K562 (cell line): ENCODE measurements around the gene GSC.

Experiments
- ATF7 ChIP-seq: fragments of 450-650 bp; IDR thresholded peaks from 2 replicates; pipeline ENCODE4 v1.7.1; 2014; ENCODE audit warnings: mild to moderate bottlenecking, moderate library complexity
- CEBPB ChIP-seq: fragments of 450-650 bp; IDR thresholded peaks from 2 replicates; pipeline ENCODE4 v1.6.1; 2016; ENCODE audit warnings: missing genetic modification characterization, missing compliant biosample characterization
- PHF8 ChIP-seq: fragments of 200-600 bp; sonication (generic); IDR thresholded peaks from 2 replicates; pipeline ENCODE4 v1.6.1; 2012; ENCODE audit warnings: mixed run types, mild to moderate bottlenecking, inconsistent platforms, low read length, moderate library complexity, borderline replicate concordance
- POLR2AphosphoS5 ChIP-seq: IDR thresholded peaks from 2 replicates; pipeline ENCODE4 v1.6.1; 2011; ENCODE audit warnings: mild to moderate bottlenecking, low read depth, low read length, moderate library complexity; ENCODE audit not compliant: control insufficient read depth, insufficient read depth
- RBM39 ChIP-seq: fragments of 200-400 bp; formaldehyde crosslinking; optimal IDR thresholded peaks from 2 replicates; pipeline ENCODE3; 2018; ENCODE audit warnings: low read depth, low read length
- RCOR1 ChIP-seq, 2 experiments: IDR thresholded peaks; 2 replicates each; pipeline ENCODE4 v1.6.1; 2012; ENCODE audit warnings: low read depth in 2 of 2, low read length in 2 of 2, borderline replicate concordance in 1 of 2, improper control_type of control experiment in 1 of 2
- TAF1 ChIP-seq: IDR thresholded peaks from 2 replicates; pipeline ENCODE4 v1.6.1; 2011; ENCODE audit warnings: mild to moderate bottlenecking, low read length, moderate library complexity; ENCODE audit not compliant: insufficient read depth, control insufficient read depth, severe bottlenecking; ENCODE audit errors: extremely low read depth
- YY1 ChIP-seq, 3 experiments: IDR thresholded peaks; 2 replicates each; pipeline ENCODE4 v1.6.1; 2011; ENCODE audit warnings: low read length in 2 of 3, mild to moderate bottlenecking in 2 of 3, moderate library complexity in 2 of 3, borderline replicate concordance in 1 of 3, control low read depth in 1 of 3, low read depth in 1 of 3; ENCODE audit not compliant: insufficient read depth in 3 of 3, insufficient replicate concordance in 2 of 3, control insufficient read depth in 1 of 3, insufficient read length in 1 of 3; ENCODE audit errors: extremely low read depth in 1 of 3
- TF ChIP-seq, protein P1 (sequence below), 3 experiments: IDR thresholded peaks in 2 of 3; conservative IDR thresholded peaks in 1 of 3; 2 replicates each; pipeline ENCODE4 v1.5.1; 2011 to 2012; ENCODE audit warnings: low read length in 3 of 3, mild to moderate bottlenecking in 3 of 3, control low read depth in 2 of 3, improper control_type of control experiment in 1 of 3, inconsistent platforms in 1 of 3, low read depth in 1 of 3, mixed read lengths in 1 of 3, moderate library complexity in 1 of 3; ENCODE audit not compliant: insufficient read depth in 2 of 3
- TF ChIP-seq, protein P2 (sequence below): sonication (generic); formaldehyde crosslinking; IDR thresholded peaks from 2 replicates; pipeline ENCODE4 v1.8.1; 2022; ENCODE audit warnings: missing genetic modification reagents
- TF ChIP-seq, protein P3 (sequence below), 2 experiments: fragments of 450-650 bp in 1 of 2; sonication (generic) in 1 of 2; formaldehyde crosslinking in 1 of 2; IDR thresholded peaks; 2 replicates each; pipeline versions ENCODE4 v1.7.1 to v1.9.0; 2016 to 2022; ENCODE audit warnings: inconsistent platforms in 1 of 2, mild to moderate bottlenecking in 1 of 2, missing genetic modification reagents in 1 of 2

DNA sequence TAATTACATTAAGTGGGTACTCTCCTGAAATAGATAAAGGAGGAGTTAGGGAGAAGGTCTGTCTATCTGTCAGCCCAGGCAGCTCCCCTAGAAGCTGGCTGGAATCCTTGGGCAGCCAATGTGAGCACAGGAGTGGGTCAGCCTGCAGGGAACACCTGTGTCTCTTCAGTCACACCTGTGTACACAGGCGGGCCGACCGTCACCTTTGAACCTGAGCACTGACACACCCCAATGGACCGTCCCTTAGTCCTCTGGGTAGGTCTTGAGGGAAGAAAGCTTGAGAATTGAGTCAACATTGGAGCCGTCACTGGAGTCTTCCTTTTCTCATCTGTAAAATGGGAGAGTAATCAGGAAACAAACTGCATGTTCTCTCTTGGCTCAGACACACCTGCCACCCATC, 9.8 kb upstream of the GSC start:
- no peak for TF ChIP-seq YY1 (IDR thresholded peaks at IDR 0.05; ENCODE audit: borderline replicate concordance in 1 of 3, control insufficient read depth in 1 of 3, extremely low read depth in 1 of 3, insufficient read depth in 3 of 3, insufficient read length in 1 of 3, insufficient replicate concordance in 2 of 3, low read depth in 1 of 3, low read length in 2 of 3)
- TF ChIP-seq RCOR1 (IDR thresholded peaks at IDR 0.05; ENCODE audit: borderline replicate concordance in 1 of 2, low read depth in 2 of 2, low read length in 2 of 2): no peak
- TF ChIP-seq, protein P1, sequence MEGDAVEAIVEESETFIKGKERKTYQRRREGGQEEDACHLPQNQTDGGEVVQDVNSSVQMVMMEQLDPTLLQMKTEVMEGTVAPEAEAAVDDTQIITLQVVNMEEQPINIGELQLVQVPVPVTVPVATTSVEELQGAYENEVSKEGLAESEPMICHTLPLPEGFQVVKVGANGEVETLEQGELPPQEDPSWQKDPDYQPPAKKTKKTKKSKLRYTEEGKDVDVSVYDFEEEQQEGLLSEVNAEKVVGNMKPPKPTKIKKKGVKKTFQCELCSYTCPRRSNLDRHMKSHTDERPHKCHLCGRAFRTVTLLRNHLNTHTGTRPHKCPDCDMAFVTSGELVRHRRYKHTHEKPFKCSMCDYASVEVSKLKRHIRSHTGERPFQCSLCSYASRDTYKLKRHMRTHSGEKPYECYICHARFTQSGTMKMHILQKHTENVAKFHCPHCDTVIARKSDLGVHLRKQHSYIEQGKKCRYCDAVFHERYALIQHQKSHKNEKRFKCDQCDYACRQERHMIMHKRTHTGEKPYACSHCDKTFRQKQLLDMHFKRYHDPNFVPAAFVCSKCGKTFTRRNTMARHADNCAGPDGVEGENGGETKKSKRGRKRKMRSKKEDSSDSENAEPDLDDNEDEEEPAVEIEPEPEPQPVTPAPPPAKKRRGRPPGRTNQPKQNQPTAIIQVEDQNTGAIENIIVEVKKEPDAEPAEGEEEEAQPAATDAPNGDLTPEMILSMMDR (IDR thresholded peaks at IDR 0.05 in 2 of 3, conservative IDR thresholded peaks at IDR 0.05 in 1 of 3; ENCODE audit: insufficient read depth in 2 of 3, low read depth in 1 of 3, low read length in 3 of 3): no peak
- TF ChIP-seq, protein P2, sequence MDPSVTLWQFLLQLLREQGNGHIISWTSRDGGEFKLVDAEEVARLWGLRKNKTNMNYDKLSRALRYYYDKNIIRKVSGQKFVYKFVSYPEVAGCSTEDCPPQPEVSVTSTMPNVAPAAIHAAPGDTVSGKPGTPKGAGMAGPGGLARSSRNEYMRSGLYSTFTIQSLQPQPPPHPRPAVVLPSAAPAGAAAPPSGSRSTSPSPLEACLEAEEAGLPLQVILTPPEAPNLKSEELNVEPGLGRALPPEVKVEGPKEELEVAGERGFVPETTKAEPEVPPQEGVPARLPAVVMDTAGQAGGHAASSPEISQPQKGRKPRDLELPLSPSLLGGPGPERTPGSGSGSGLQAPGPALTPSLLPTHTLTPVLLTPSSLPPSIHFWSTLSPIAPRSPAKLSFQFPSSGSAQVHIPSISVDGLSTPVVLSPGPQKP (CRISPR knock-in tag): no peak
- no peak for TF ChIP-seq CEBPB (tag)
- TF ChIP-seq POLR2AphosphoS5: no peak
- TF ChIP-seq TAF1: no peak
- TF ChIP-seq PHF8: no peak
- TF ChIP-seq ATF7: no peak
- TF ChIP-seq, protein P3, sequence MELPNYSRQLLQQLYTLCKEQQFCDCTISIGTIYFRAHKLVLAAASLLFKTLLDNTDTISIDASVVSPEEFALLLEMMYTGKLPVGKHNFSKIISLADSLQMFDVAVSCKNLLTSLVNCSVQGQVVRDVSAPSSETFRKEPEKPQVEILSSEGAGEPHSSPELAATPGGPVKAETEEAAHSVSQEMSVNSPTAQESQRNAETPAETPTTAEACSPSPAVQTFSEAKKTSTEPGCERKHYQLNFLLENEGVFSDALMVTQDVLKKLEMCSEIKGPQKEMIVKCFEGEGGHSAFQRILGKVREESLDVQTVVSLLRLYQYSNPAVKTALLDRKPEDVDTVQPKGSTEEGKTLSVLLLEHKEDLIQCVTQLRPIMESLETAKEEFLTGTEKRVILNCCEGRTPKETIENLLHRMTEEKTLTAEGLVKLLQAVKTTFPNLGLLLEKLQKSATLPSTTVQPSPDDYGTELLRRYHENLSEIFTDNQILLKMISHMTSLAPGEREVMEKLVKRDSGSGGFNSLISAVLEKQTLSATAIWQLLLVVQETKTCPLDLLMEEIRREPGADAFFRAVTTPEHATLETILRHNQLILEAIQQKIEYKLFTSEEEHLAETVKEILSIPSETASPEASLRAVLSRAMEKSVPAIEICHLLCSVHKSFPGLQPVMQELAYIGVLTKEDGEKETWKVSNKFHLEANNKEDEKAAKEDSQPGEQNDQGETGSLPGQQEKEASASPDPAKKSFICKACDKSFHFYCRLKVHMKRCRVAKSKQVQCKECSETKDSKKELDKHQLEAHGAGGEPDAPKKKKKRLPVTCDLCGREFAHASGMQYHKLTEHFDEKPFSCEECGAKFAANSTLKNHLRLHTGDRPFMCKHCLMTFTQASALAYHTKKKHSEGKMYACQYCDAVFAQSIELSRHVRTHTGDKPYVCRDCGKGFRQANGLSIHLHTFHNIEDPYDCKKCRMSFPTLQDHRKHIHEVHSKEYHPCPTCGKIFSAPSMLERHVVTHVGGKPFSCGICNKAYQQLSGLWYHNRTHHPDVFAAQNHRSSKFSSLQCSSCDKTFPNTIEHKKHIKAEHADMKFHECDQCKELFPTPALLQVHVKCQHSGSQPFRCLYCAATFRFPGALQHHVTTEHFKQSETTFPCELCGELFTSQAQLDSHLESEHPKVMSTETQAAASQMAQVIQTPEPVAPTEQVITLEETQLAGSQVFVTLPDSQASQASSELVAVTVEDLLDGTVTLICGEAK (IDR thresholded peaks at IDR 0.05): no peak
- TF ChIP-seq, protein P3 (CRISPR knock-in tag; IDR thresholded peaks at IDR 0.05): no peak
- TF ChIP-seq RBM39: no peak
